Prostate gland (tissue), 2 donors: Measurements from ENCODE around the gene ADGRD1. TPM values are rescaled to one million over a fixed set of nuclear protein-coding genes. Genes with fewer than 3 reads are reported as not detected.

Experiments used
- DNase-seq: peaks from one replicate; pipeline ENCODE4 v3.0.0-alpha.2; 2019; ENCODE audit warnings: low spot score
- H3K27ac ChIP-seq, 2 donors: fragments of 200-600 bp; sonication (generic); 2 replicates each; pipeline ENCODE4 v1.5.1; 2017 to 2019
- H3K27me3 ChIP-seq: fragments of 200-600 bp; sonication (generic); replicated peaks from 2 replicates; pipeline ENCODE4 v1.5.1; 2019; ENCODE audit not compliant: insufficient read depth
- H3K36me3 ChIP-seq, 2 donors: fragments of 200-600 bp; sonication (generic); 1 replicate in 1 of 2; 2 replicates in 1 of 2; pipeline versions ENCODE4 v1.5.1 to v1.8.1; 2017 to 2019
- H3K4me1 ChIP-seq: fragments of 200-600 bp; sonication (generic); replicated peaks from 2 replicates; pipeline ENCODE4 v1.5.1; 2019
- H3K4me3 ChIP-seq, 2 donors: fragments of 200-600 bp; sonication (generic); 2 replicates each; pipeline ENCODE4 v1.5.1; 2017 to 2019
- H3K9me3 ChIP-seq: fragments of 200-600 bp; sonication (generic); 2 replicates; pipeline ENCODE4 v1.5.1; 2017
- POLR2A ChIP-seq: fragments of 450-650 bp; IDR thresholded peaks from one replicate; pipeline ENCODE4 v1.6.1; 2016; ENCODE audit warnings: antibody characterized with exemption, mild to moderate bottlenecking
- POLR2AphosphoS5 ChIP-seq: sonication (generic); formaldehyde crosslinking; IDR thresholded peaks from one replicate; pipeline ENCODE4 v1.6.1; 2017; ENCODE audit warnings: antibody characterized with exemption
- WGBS: methylation state at CpG from one replicate; pipeline ENCODE4 v1.1.5; 2018; 5-methylcytosine and 5-hydroxymethylcytosine counted together
- intact Hi-C: fragments of 100-400 bp; cut with DNase I; formaldehyde crosslinking; loops from one replicate; pipeline ENCODE4 v1.14.2; 2022
- total RNA-seq, 2 donors: library from RNA; depleted of rRNA; stranded (reverse); fragments of >200 nt; gene quantifications; one replicate each; pipeline ENCODE4 v1.1.0, GENCODE V29; 2016
- TF ChIP-seq, protein P1 (sequence below), 4 experiments: fragments of 200-600 bp in 2 of 4; fragments of 450-650 bp in 2 of 4; sonication (generic) in 2 of 4; IDR thresholded peaks; 1 replicate in 3 of 4; 2 replicates in 1 of 4; pipeline ENCODE4 v1.5.1; 2016 to 2019; ENCODE audit warnings: antibody characterized with exemption in 4 of 4, mild to moderate bottlenecking in 2 of 4, moderate library complexity in 2 of 4

ADGRD1 gene
- total RNA-seq, 2 donors from 2014 or later, result 4.3 to 20.9 TPM

DNA sequence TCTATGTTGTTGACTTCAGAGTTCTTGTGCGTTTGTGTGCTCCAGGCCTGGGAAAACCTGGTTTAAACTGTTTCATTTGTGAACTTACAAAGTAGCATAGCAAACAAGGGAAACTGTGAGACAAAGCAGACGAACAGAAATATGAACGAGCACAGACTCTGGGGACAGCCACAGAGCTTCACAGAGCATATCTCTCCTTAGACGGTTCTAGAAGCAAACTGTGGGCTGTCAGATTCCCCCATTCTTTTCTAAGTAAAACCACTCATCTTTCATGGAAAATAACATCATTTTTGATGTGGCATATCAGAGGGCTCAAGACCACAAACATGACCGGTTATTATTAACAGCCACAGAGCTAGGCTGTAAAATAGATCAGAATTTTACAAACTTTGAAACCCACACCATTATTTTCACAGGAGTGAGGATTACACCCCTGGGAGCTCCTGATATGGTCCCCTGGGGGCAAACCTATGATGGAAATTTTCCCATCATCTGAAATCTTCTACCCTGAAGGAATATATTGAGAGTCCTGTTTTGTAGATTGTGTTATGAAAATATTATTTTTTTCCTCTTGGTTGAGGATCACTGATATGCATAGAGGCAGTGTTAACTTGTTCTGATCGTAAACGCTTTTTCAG lies 102.0 kb downstream of the ADGRD1 start:
- WGBS, result 68% methylated on average over 7 of the region's 7 CpGs
- H3K4me3 ChIP-seq, result no peak overlapping the region
- H3K27me3 ChIP-seq, result no peaks in the 10 kb centered on the region
- no peak for DNase-seq
- no peaks in the 10 kb centered on the region for H3K9me3 ChIP-seq
- no peaks in the 10 kb centered on the region for H3K4me1 ChIP-seq
- no peaks in the 10 kb centered on the region for H3K36me3 ChIP-seq
- intact Hi-C loops, result no loop called here
- H3K27ac ChIP-seq, result no peak overlapping the region
- TF ChIP-seq POLR2A (no peak), POLR2AphosphoS5 (no peak)
- TF ChIP-seq, protein P1, sequence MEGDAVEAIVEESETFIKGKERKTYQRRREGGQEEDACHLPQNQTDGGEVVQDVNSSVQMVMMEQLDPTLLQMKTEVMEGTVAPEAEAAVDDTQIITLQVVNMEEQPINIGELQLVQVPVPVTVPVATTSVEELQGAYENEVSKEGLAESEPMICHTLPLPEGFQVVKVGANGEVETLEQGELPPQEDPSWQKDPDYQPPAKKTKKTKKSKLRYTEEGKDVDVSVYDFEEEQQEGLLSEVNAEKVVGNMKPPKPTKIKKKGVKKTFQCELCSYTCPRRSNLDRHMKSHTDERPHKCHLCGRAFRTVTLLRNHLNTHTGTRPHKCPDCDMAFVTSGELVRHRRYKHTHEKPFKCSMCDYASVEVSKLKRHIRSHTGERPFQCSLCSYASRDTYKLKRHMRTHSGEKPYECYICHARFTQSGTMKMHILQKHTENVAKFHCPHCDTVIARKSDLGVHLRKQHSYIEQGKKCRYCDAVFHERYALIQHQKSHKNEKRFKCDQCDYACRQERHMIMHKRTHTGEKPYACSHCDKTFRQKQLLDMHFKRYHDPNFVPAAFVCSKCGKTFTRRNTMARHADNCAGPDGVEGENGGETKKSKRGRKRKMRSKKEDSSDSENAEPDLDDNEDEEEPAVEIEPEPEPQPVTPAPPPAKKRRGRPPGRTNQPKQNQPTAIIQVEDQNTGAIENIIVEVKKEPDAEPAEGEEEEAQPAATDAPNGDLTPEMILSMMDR (IDR thresholded peaks at IDR 0.05), result no peak

GRCh38 chr12:131056626-131057025 lies 102.9 kb downstream of the ADGRD1 start:
- intact Hi-C loops, result no loop called here
- Histone ChIP-seq H3K36me3 (no peaks in the 10 kb centered on the region), H3K9me3 (no peaks in the 10 kb centered on the region), H3K4me3 (no peak overlapping the region), H3K4me1 (no peaks in the 10 kb centered on the region), H3K27me3 (no peaks in the 10 kb centered on the region), H3K27ac (no peak overlapping the region)
- DNase-seq, result no peak
- WGBS, result 81% methylated on average over 10 of the region's 10 CpGs
- TF ChIP-seq, protein P1 (IDR thresholded peaks at IDR 0.05), result no peak
- TF ChIP-seq POLR2A (no peak), POLR2AphosphoS5 (no peak)

DNA sequence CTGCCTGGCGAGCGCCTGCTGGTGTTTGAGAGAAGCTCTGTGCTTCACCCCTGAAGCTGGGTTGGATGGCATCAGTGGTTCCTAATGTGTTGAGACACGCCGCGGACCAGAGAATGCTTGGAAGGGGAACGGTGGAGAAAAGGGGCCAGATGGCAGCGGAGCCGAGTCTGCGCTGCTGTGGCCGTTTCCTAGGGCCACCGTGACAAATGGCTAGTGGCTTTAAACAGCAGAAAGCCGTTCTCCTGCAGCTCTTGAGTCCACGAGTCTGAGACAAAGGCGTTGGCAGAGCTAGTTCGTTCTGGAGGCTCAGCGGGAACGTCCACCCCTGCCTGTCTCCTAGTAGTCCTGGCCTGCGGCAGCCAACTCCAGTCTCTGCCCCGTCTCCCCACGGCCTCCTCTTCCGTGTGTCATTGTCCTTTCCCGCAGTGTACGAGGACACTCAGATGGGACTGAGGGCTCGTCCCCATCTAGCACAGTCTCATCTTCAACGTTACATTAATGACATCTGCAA lies 103.6 kb downstream of the ADGRD1 start:
- intact Hi-C loops, result no loop called here
- H3K4me3 ChIP-seq, result no peak overlapping the region
- no peaks in the 10 kb centered on the region for H3K27me3 ChIP-seq
- H3K4me1 ChIP-seq, result no peaks in the 10 kb centered on the region
- DNase-seq, result no peak
- H3K36me3 ChIP-seq, result no peaks in the 10 kb centered on the region
- no peaks in the 10 kb centered on the region for H3K9me3 ChIP-seq
- TF ChIP-seq, protein P1 (IDR thresholded peaks at IDR 0.05), result no peak
- TF ChIP-seq POLR2A, result no peak
- no peak for TF ChIP-seq POLR2AphosphoS5
- H3K27ac ChIP-seq, result no peak overlapping the region
- 86% methylated on average over 25 of the region's 25 CpGs for WGBS

DNA sequence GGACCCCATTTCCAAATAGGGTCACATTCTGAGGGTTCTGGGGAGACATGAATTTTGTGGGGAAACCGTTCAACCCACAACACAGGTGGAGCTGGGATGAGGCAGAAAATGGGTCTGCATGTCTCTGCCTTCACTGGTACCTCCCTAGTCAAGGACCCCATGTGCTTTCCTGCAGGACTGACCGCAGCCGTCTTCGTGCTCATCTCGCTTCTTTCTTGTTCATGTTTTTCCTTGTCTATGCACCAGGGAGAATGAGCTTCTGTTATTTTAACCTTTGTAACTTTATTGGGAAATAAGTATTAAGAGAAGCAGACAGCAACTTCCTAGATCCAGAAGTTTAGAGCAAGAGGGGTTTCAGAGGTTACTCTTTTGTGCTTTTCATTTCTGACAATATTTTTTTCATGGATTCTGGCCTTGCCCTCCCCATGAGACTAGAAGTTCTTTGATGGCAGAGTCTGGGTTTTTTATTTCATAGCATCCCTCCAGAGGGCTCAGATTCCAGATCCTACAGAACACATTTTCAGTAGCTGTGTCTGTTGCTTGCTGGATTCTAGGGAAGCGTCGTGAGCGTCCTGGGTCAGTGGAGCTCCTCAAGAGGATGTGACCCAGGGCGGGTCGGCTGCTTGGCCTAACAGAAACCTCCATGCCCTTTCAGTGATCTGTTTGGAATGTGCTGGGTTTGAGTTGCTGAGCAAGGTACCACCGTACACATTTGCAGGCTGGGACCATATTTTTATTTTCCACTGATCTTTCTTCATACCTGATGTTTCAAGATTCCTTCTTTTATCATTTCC lies 104.2 kb downstream of the ADGRD1 start:
- Histone ChIP-seq H3K4me1 (no peaks in the 10 kb centered on the region), H3K27me3 (no peaks in the 10 kb centered on the region), H3K4me3 (no peak overlapping the region), H3K27ac (no peak overlapping the region), H3K36me3 (no peaks in the 10 kb centered on the region), H3K9me3 (no peaks in the 10 kb centered on the region)
- 88% methylated on average over 11 of the region's 11 CpGs for WGBS
- no peak for DNase-seq
- intact Hi-C loops, result no loop called here
- TF ChIP-seq, protein P1 (IDR thresholded peaks at IDR 0.05), result no peak
- TF ChIP-seq POLR2AphosphoS5, result no peak
- no peak for TF ChIP-seq POLR2A
